ENCODE data around the gene CFAP161.

DNA sequence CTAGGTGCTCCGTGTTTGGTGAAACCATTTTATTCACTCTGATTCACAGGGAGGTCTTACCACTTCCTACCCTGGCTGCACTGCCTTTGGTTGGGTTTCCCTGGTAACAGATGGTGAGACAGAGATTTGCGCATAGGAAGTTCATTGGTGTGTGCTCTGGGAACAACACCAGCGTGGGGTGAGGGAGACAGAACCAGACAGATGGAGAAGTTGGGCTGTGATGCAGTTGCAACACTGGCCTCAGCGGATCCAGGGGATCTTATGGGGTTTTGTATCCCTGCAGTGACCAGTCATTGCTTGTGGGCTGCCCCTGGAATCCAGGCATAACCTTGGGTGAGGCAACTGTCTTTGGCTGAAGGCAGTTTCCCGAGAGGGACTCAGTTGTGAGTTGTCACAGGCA is 50.1 kb downstream of the CFAP161 start:
- TF ChIP-seq EP300 (IDR thresholded peaks at IDR 0.05; ENCODE audit: low read length), result no peak
- TF ChIP-seq, protein P1, sequence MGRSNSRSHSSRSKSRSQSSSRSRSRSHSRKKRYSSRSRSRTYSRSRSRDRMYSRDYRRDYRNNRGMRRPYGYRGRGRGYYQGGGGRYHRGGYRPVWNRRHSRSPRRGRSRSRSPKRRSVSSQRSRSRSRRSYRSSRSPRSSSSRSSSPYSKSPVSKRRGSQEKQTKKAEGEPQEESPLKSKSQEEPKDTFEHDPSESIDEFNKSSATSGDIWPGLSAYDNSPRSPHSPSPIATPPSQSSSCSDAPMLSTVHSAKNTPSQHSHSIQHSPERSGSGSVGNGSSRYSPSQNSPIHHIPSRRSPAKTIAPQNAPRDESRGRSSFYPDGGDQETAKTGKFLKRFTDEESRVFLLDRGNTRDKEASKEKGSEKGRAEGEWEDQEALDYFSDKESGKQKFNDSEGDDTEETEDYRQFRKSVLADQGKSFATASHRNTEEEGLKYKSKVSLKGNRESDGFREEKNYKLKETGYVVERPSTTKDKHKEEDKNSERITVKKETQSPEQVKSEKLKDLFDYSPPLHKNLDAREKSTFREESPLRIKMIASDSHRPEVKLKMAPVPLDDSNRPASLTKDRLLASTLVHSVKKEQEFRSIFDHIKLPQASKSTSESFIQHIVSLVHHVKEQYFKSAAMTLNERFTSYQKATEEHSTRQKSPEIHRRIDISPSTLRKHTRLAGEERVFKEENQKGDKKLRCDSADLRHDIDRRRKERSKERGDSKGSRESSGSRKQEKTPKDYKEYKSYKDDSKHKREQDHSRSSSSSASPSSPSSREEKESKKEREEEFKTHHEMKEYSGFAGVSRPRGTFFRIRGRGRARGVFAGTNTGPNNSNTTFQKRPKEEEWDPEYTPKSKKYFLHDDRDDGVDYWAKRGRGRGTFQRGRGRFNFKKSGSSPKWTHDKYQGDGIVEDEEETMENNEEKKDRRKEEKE (IDR thresholded peaks at IDR 0.05; ENCODE audit: borderline replicate concordance in 1 of 2, control insufficient read depth in 1 of 2, low read depth in 2 of 2, low read length in 1 of 2), result no peak
- TF ChIP-seq SMARCA4 (IDR thresholded peaks at IDR 0.05), result no peak
- no peak for TF ChIP-seq RNF2 (IDR thresholded peaks at IDR 0.05)
- no peak for TF ChIP-seq ZNF175 (CRISPR knock-in tag; IDR thresholded peaks at IDR 0.05; ENCODE audit: low read depth)
- TF ChIP-seq GATA2 (CRISPR knock-in tag; IDR thresholded peaks at IDR 0.05), result no peak
